Stimulated activated CD8-positive, alpha-beta memory T cell treated with anti-CD3 and anti-CD28 coated beads, Interleukin-7, amount 100 ng/mL, for 24 hours (primary cell): Measurements from ENCODE around the gene MTERF4.
A peak's percentile ranks its signal among the peaks of the same experiment; 100 is the strongest.

Experiments
- DNase-seq: peaks from one replicate; pipeline ENCODE4 v3.0.0-alpha.2; 2020; ENCODE audit warnings: low read depth

Gene MTERF4

DNA sequence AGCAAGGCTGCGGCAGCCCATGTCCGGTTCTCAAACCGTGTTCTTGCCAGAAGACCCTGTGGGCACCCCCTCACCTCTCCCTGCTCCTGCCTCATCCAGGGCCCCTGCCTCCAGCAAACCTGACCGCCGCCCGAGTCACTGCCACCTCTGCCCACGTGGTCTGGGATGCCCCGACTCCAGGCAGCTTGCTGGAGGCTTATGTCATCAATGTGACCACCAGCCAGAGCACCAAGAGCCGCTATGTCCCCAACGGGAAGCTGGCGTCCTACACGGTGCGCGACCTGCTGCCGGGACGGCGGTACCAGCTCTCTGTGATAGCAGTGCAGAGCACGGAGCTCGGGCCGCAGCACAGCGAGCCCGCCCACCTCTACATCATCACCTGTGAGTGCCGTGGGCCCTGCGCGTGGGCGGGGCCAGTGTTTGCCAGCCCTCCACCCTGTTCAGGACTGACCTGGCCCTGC is 32.2 kb downstream of the MTERF4 start:
- DNase-seq, result no peak

DNA sequence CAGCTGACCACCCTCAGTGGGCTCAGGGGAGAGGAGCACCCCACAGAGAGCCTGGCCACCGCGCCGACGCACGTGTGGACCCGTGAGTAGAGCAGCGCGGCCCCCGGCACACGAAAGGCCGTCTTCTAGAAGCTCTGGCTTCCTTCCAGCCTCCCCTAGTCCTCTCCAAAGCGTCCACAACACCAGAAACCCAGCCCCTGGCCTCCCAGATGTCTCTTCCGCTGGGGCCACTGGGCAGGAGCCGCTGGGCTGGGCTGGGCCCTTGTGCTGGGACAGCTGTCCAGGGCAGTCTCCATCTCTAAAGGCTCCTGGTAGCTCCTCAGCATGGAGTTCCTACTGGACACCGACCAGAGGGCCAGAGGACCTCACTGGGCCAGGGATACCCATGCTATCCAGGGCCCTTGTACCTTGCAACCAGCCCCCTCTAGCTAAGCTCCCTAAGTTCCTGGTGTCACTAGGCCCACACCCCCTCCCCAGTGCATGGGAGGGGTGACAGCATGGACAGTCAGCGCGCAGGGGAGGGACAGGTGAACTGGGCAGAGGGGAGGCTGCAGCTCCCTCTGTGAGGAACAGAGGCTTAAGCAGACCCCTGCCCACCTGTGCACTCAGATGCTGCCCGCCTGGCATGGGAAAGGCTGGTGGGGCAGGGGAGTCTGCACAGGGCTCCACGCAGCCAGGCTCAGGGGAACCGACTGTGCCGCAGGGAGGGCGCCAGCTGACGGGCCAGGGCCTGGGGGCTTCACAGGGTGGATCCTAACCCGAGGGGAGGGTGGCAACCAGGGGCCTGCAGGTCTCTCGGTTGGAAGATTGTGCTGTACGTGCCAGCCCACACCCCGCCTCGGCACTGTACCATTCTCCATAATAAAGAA is 32.9 kb downstream of the MTERF4 start:
- DNase-seq, result no peak

DNA sequence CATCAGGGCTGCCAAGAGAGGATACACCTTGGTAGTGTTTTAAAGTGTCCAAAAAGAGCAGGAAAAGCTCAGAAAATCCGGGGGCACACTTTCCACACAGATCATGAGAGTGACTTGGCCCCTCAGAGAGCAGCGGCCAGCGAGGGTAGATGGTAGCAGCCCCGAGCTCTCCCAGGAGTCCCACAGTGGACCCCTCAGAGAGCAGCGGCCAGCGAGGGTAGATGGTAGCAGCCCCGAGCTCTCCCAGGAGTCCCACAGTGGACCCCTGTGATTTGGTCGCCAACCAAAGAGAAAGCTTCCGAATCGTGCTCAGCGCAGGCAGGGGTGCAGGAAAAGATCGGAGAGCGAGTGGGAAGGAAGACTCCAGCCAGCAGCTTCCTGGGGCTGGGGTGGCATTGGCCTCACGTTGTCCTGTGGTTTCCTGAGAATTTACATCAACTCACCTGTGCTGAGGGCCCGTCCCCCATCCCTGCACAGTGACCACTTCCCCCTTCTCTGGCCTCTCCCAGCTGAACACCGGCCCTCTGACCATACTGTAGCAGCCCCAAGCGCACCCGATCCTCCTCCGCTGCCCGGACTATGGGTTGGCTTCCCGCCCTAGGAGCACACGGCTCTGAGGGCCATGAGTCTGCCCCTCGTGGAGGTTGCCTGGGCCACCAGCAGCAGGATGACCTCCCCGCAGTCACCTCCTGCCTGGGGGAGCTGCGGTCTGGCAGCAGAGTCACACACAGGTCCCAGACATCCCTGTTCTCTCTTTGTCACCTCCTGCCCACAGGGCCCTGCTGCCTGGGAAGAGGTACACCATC is 33.7 kb downstream of the MTERF4 start:
- no peak for DNase-seq

DNA sequence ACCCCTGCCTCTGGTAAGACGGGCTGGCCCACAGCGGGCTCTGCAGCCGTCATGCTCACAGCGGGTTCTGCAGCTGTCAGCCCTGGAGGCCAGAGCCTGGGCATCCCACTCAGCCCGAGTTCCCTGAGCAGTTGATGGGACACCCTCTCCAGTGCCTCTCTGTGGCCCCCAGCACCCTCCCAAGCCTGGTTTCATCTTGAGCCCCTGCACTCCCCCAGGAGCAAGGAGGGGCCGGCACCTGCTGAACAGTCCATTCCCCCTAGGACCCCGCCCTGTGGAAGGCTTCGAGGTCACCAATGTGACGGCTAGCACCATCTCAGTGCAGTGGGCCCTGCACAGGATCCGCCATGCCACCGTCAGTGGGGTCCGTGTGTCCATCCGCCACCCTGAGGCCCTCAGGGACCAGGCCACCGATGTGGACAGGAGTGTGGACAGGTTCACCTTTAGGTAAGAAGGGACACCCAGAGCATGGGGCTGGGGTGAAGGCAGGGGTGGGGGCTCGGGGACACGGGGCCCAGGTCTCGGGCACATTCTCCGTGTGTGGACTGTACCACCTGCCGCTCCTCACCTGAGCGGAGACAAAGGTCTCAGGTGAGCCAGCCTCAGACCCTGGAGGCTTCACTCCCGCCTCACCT is 34.5 kb downstream of the MTERF4 start:
- DNase-seq, result no peak

DNA sequence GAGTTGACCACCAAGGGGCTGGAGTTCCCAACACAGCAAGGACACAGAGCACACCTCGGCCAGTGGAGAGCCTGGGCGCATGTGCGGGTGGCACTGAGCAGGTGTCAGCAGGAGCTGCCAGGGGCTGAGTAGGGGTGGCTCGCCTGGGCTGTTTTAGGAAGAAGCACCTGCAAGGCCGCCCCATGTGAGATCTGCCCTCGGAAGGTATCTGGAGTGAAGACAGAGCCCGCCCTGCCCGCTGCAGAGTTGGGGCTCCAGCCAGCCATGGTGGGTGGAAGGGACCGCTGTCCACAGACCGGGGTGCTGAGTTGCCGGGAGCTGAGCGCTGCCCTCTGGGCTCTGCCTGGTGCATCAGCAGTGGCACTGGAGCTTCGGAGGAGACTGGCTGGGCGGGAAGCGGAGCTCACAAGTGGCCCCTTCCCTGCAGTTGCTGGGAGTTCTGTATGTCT is 35.2 kb downstream of the MTERF4 start:
- no peak for DNase-seq

DNA sequence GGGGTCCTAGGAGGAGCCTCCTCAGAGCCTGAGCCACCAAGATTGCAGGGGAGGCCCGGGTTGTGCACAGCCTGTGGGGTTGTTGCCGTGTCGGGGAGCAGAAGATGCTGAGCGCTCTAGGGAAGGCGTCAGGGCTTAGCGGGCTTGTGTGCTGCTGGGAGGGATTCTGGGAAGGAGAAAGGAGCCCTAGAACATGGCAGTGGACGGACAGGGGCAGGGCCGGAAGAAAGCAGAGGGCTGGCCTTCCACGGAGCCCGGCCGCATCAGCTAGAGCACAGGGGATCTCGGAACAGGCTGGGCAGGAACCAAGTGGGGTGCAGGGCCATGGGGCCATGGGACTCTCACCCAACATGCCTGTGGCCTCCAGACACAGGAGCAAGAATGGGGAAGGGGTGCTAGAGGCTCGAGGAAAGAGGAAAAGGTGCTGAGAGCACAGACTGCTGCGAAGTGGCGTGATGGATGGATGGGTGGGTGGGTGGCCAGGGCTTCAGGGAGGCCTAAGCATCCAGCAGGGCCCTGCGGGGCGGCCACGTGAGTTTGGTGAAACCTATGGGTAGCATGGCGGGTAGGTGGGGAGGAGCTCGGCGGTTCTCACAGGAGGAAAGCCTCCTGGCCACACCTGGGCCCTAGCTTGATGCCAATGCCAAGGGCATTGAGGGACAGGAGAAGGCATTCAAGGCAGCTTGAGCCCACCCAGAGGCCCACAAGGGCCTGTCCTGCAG is 35.8 kb downstream of the MTERF4 start:
- DNase-seq, result no peak

DNA sequence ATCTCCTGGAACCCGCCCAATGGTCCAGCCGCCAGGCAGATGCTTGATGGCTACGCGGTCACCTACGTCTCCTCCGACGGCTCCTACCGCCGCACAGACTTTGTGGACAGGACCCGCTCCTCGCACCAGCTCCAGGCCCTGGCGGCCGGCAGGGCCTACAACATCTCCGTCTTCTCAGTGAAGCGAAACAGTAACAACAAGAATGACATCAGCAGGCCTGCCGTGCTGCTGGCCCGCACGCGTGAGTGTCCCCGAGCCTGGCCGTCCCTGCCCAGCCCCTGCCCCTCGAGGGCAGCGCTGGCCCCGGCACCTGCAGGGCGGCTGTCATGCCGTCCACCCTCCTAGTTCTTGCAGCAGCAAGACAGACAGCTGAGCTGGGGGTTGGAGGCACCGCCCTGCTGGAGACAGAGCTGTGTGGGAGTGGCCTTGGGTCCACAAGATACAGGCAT is 36.7 kb downstream of the MTERF4 start:
- no peak for DNase-seq

DNA sequence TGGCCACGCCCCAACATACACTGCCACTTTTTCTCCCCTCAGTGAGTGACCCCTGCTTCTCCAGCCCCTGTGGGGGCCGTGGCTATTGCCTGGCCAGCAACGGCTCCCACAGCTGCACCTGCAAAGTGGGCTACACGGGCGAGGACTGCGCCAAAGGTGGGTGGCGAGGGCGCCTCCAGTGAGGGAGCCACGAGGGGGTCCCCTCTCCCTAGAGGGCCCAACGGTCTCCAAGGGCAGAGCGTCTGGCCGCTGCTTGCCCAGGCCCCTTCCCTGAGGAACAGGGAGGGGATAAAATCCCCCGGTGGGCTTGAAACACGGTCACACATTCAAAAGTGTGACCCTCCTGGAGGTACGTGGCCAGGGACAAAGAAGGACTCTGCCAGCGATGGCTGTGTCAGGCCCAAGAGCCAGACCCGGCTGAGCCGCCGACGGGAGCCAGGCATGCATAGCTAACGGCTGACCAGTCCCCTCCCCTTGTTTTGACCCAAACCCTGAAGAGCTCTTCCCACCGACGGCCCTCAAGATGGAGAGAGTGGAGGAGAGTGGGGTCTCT is 37.2 kb downstream of the MTERF4 start:
- no peak for DNase-seq

DNA sequence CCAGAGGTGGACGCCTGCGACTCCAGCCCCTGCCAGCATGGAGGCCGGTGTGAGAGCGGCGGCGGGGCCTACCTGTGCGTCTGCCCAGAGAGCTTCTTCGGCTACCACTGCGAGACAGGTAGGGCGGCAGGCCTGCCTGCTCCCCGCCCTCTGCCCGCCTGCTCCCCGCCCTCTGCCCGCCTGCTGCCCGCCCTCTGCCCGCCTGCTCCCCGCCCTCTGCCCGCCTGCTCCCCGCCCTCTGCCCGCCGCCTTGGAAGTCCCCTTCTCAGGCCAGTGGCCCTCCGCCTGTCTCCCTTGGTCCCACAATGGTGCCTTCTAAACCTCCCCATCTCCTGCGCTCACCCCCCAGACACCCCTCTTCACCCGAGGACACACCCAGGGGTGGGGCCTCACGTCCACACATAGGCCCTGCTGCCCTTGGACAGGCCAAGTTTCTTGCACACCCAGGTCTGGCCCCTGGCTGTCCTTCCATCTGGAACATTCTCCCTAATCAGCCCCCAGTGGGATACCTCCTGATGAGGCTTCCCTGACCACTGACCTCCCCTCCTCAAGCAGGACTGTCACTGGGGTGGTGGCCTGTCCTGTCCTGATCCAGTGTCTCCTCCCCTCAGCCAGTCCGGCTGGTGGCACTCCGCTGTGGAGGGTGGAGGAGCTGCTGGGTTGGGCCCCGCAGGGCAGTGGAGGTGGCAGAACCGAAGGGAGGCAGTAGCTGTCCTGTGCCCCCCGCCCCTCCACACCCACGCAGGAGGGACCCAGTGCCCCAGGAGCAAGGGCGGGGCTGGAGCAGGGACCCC is 37.9 kb downstream of the MTERF4 start:
- DNase-seq, result peak; percentile 15

DNA sequence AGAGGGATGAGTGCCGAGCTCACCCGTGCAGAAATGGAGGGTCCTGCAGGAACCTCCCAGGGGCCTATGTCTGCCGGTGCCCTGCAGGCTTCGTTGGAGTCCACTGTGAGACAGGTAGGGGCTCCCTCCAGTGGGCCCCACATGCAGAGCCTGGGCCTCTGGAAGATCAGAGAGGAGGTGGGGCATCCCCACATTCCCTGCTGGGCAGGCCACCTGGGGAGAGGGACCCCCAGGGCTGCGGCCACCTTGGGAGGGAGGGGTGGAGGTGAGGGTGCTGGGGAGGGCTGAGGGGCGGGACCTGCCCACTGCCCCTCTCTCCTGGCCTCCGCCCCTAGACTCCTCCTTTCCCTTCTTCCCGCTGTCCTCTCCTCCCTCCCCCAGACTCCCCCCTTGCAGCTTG is 38.5 kb downstream of the MTERF4 start:
- no peak for DNase-seq

DNA sequence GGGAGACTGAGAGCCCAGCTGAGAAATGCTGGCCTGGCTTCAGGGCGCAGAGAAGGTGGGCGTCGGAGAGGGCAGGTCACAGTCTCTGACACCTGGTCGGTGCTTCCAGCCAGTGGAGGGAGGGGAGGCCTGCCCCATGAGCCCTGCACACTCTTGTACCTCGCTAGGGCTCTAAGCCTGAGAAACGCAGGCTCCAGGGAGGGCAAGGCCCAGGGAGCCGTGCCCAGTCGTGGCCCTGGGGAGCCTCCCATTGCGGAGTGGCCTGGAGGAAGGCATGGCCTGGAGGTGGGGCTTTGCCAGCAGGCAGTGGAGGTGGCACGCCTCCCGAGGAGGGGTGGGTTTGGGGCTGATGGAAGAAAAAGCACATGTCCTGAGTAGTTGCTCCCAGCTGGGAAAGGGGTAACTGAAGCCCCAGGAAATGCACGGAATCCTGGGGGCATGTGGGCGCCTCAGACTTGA is 39.0 kb downstream of the MTERF4 start:
- no peak for DNase-seq

DNA sequence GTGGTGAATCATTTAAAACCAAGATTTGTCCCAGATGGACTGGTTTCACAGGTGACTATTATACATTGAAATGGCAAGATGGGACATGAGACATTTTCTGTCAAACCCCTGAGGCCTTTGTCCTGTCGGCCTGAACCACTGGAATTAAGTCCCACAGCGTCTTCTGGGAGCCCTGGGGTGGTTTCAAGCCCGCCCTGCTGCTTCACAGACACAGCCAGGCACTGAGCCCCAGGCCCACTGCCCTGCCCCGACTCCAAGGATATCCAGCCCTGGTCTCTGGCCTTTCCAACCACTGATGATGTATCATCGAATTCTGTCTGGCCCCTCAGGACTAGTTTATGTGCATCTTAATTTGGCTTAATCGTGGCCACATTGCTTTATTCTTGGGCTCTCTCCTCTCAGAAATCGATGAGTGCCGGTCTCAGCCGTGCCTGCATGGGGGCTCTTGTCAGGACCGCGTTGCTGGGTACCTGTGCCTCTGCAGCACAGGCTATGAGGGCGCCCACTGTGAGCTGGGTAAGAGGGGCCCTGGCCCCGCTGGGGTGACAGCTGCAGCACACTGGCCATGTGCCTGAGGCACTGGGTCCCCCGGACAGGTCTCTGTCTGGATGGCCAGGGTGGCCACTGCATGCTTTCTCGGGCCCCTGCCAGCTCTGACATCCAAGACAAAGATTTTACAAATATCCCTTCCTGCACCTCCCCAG is 39.5 kb downstream of the MTERF4 start:
- DNase-seq, result no peak

DNA sequence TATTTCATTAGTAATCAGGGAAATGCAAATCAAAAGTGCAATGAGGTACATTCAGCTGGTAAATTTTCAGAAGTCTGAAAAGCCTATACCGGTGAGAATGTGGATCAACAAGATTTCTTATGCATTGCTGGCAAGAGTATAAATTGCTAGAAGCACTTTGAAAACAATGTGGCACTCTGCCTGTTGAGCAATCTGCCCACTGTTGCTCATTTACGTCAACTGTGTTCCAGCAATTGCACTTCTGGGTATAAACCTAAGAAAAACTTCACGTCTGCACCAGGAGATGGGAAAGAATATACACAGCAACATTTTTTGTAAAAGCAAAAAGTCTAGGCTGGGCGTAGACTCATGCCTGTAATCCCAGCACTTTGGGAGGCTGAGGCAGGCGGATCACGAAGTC is 40.8 kb downstream of the MTERF4 start:
- no peak for DNase-seq

DNA sequence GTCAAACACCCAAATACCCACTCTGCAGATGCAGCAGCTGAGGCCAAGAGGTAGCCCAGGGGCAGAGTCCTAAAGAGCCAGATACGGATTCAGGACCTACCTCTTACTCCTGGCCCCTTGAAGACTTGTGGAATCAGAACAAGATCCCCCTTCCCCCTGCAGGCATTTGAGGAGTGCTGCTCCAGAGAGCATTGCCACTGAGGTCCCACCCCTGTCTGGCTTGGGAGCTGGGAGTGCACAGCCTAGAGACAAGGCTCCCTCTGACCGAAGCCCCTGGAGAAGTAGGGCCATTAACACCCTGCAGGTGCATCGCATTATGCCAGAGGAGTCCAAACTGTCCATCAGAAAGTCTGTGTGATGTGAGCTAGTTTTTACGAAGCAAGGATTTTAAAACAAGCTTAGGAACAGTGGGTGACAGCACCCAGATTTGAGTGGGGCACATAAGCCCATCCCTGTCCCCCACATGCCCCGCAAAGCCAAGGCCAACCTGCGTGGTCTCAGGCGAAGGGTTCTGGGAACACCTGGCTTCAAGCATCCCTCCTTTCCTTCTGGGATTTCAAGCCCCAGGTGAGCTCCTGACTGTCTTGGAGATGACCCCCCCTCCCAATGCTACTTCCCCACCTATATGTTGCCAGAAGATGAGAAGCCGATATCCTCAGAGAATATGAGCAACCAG is 48.4 kb downstream of the MTERF4 start:
- DNase-seq, result no peak

DNA sequence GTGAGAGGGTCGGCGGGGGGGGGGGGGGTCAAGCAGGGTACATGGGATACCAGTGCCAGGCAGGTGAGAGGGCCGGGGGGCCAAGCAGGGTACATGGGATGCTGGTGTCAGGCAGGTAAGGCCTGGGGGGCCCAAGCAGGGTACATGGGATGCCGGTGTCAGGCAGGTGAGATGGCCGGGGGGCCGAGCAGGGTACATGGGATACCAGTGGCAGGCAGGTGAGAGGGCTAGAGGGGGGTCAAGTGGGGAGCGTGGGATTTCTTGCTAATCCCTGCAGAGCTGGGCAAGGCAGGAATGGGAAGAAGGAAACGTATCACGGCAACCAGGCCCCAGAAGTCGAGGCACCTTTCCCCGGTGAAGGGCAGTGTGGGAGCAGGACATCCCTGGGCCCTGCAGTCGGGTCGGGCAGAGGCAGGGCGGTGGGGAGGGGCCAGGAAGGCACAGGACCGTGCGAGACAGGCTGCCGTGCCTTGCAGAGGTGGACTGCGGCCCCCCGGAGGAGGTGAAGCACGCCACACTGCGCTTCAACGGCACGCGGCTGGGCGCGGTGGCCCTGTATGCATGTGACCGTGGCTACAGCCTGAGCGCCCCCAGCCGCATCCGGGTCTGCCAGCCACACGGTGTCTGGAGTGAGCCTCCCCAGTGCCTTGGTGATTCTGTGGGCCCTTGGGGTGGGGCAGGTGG is 49.3 kb downstream of the MTERF4 start:
- DNase-seq, result no peak

DNA sequence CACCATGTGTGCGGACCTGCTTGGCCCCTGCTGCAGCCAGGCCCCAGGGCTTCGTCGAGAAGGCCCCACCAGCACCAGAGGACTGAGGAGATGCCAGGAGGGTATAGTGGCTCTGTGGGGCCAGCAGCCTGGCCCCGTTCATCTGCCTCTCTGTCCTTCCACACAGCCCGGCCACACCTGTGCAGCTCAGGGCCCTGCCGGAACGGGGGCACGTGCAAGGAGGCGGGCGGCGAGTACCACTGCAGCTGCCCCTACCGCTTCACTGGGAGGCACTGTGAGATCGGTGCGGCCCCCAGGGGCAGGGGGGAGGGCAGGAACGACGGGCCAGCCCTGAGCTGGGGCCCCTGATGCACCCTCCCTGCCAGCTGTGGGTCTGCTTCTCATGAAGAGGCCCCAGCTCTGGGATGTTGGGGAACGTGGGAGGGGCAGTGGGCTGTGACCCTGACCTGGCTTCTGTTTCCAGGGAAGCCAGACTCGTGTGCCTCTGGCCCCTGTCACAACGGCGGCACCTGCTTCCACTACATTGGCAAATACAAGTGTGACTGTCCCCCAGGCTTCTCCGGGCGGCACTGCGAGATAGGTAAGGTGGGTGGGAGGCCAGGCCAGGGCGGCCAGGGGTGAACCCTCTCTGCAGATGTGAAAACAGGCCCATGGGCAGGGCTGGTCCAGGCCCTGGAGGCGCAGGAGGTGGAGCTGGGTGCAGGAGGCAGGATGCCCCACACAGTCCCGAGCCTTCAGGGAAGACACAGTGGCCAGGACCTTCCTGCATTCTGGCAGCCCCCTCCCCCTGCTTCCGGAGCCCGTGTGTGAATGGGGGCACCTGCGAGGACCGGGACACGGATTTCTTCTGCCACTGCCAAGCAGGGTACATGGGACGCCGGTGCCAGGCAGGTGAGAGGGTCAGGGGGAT is 50.3 kb downstream of the MTERF4 start:
- no peak for DNase-seq
